Tibial nerve (tissue), 4 donors: ENCODE results near the gene DGKE. TPM values are rescaled to one million over a fixed set of nuclear protein-coding genes. Genes with fewer than 3 reads are reported as not detected.

Experiments used
- DNase-seq, 2 donors: peaks; one replicate each; pipeline ENCODE4 v3.0.0-alpha.2; 2019; ENCODE audit warnings: low spot score in 2 of 2
- H3K27ac ChIP-seq, 4 donors: fragments of 200-600 bp; sonication (generic) in 3 of 4; one replicate each; pipeline ENCODE4 v1.5.1; 2017 to 2019; ENCODE audit warnings: mild to moderate bottlenecking in 1 of 4
- H3K27me3 ChIP-seq, 2 donors: fragments of 200-600 bp; sonication (generic) in 1 of 2; one replicate each; pipeline versions ENCODE4 v1.5.1 to v1.6.0; 2017 to 2019
- H3K36me3 ChIP-seq, 3 donors: fragments of 200-600 bp; sonication (generic); one replicate each; pipeline ENCODE4 v1.5.1; 2018 to 2019
- H3K4me1 ChIP-seq, 4 donors: fragments of 200-600 bp; sonication (generic) in 3 of 4; one replicate each; pipeline ENCODE4 v1.5.1; 2017 to 2019
- H3K4me3 ChIP-seq, 4 donors: fragments of 200-600 bp; sonication (generic) in 3 of 4; one replicate each; pipeline ENCODE4 v1.5.1; 2017 to 2019; ENCODE audit warnings: mild to moderate bottlenecking in 1 of 4, moderate library complexity in 1 of 4
- H3K9me3 ChIP-seq, 4 donors: fragments of 200-600 bp; sonication (generic) in 3 of 4; one replicate each; pipeline ENCODE4 v1.5.1; 2017 to 2019
- CTCF ChIP-seq, 5 experiments: fragments of 200-600 bp in 3 of 5; fragments of 450-650 bp in 2 of 5; sonication (generic) in 3 of 5; IDR thresholded peaks; one replicate each; pipeline ENCODE4 v1.5.1; 2016 to 2019; ENCODE audit warnings: antibody characterized with exemption in 5 of 5, mild to moderate bottlenecking in 3 of 5, moderate library complexity in 2 of 5
- EP300 ChIP-seq, 2 donors: sonication (generic); formaldehyde crosslinking; IDR thresholded peaks; one replicate each; pipeline ENCODE4 v1.6.1; 2017; ENCODE audit warnings: antibody characterized with exemption in 2 of 2, mild to moderate bottlenecking in 1 of 2
- POLR2A ChIP-seq, 2 donors: fragments of 450-650 bp; IDR thresholded peaks; one replicate each; pipeline ENCODE4 v1.6.1; 2017; ENCODE audit warnings: antibody characterized with exemption in 2 of 2, mild to moderate bottlenecking in 2 of 2, moderate library complexity in 2 of 2
- WGBS, 2 donors: methylation state at CpG; one replicate each; pipeline ENCODE4 v1.1.5; 2018; 5-methylcytosine and 5-hydroxymethylcytosine counted together
- total RNA-seq, 4 donors: library from RNA; depleted of rRNA; stranded (reverse); fragments of >200 nt; gene quantifications; one replicate each; pipeline ENCODE4 v1.1.0, GENCODE V29; 2016

The DGKE gene
- total RNA-seq, 4 donors from 2014 or later = 10.5 to 45.9 (median 13.4) TPM

GRCh38 chr17:56812901-56813388 is 21.0 kb upstream of the DGKE start:
- peaks cover 0 to 25% (median 2%) of the 10 kb centered on the region in 4 donors for H3K4me1 ChIP-seq
- H3K36me3 ChIP-seq = no peaks in the 10 kb centered on the region
- H3K4me3 ChIP-seq = no peak overlapping the region
- H3K9me3 ChIP-seq = no peaks in the 10 kb centered on the region
- no peaks in the 10 kb centered on the region for H3K27me3 ChIP-seq
- 37 to 39% methylated on average over 6 to 7 of the region's 7 CpGs for WGBS, 2 donors
- TF ChIP-seq EP300 (IDR thresholded peaks at IDR 0.05) = no peak
- no peak for TF ChIP-seq CTCF (IDR thresholded peaks at IDR 0.05)
- TF ChIP-seq POLR2A (IDR thresholded peaks at IDR 0.05) = no peak
- no peak for DNase-seq
- H3K27ac ChIP-seq = no peak overlapping the region

- H3K9me3 ChIP-seq = no peaks in the 10 kb centered on the region
- peaks cover 0 to 17% (median 0%) of the 10 kb centered on the region in 4 donors for H3K4me1 ChIP-seq
- TF ChIP-seq EP300 (IDR thresholded peaks at IDR 0.05) (no peak), POLR2A (IDR thresholded peaks at IDR 0.05) (no peak), CTCF (IDR thresholded peaks at IDR 0.05) (no peak)
- H3K27ac ChIP-seq = no peak overlapping the region
- no peaks in the 10 kb centered on the region for H3K36me3 ChIP-seq
- no peak overlapping the region for H3K4me3 ChIP-seq
- DNase-seq = no peak
- no peaks in the 10 kb centered on the region for H3K27me3 ChIP-seq
- WGBS, 2 donors = 80% methylated on average over 6 of the region's 6 CpGs
Measured at GRCh38 chr17:56815711-56816110, 18.2 kb upstream of the DGKE start.

- H3K36me3 ChIP-seq = no peaks in the 10 kb centered on the region
- no peak overlapping the region for H3K27ac ChIP-seq
- H3K4me1 ChIP-seq = peaks cover 0 to 13% (median 0%) of the 10 kb centered on the region in 4 donors
- TF ChIP-seq CTCF (IDR thresholded peaks at IDR 0.05) = no peak
- no peak for TF ChIP-seq POLR2A (IDR thresholded peaks at IDR 0.05)
- no peak for DNase-seq
- H3K9me3 ChIP-seq = no peaks in the 10 kb centered on the region
- H3K27me3 ChIP-seq = no peaks in the 10 kb centered on the region
- no peak overlapping the region for H3K4me3 ChIP-seq
Measured at GRCh38 chr17:56817066-56817465, 16.9 kb upstream of the DGKE start.

GRCh38 chr17:56819030-56819429 is 14.9 kb upstream of the DGKE start:
- no peak overlapping the region for H3K27ac ChIP-seq
- H3K9me3 ChIP-seq = no peaks in the 10 kb centered on the region
- H3K4me3 ChIP-seq = no peak overlapping the region
- TF ChIP-seq CTCF (IDR thresholded peaks at IDR 0.05) = no peak
- TF ChIP-seq EP300 (IDR thresholded peaks at IDR 0.05) = no peak
- no peak for TF ChIP-seq POLR2A (IDR thresholded peaks at IDR 0.05)
- peaks cover 0 to under 1% (median 0%) of the 10 kb centered on the region in 3 donors for H3K36me3 ChIP-seq
- DNase-seq = no peak
- H3K4me1 ChIP-seq = peaks cover 0 to 7% (median 0%) of the 10 kb centered on the region in 4 donors
- H3K27me3 ChIP-seq = no peaks in the 10 kb centered on the region
- WGBS, 2 donors = 83 to 92% methylated on average over 2 of the region's 2 CpGs

- Histone ChIP-seq H3K27me3 (no peaks in the 10 kb centered on the region), H3K27ac (no peak overlapping the region), H3K36me3 (peaks cover 0 to 6% (median 0%) of the 10 kb centered on the region in 3 donors), H3K4me1 (peaks cover 0 to 7% (median 0%) of the 10 kb centered on the region in 4 donors), H3K4me3 (no peak overlapping the region), H3K9me3 (no peaks in the 10 kb centered on the region)
- TF ChIP-seq CTCF (IDR thresholded peaks at IDR 0.05) (peak; percentile 76 to 87 (median 80)), EP300 (IDR thresholded peaks at IDR 0.05) (peak in 1 of 2 donors; percentile 35), POLR2A (IDR thresholded peaks at IDR 0.05) (no peak)
- WGBS, 2 donors = 23 to 25% methylated on average over 14 of the region's 14 CpGs
- peak; percentile 42 to 90 for DNase-seq
Measured at GRCh38 chr17:56819431-56820145, 14.4 kb upstream of the DGKE start.
